Esophagus muscularis mucosa (tissue), 3 donors: ENCODE data around the gene MTOR.

Experiments
- CTCF ChIP-seq, 3 experiments: fragments of 200-600 bp in 2 of 3; fragments of 450-650 bp in 1 of 3; sonication (generic) in 2 of 3; IDR thresholded peaks; one replicate each; pipeline ENCODE4 v1.5.1; 2017 to 2019; ENCODE audit warnings: antibody characterized with exemption in 3 of 3, mild to moderate bottlenecking in 2 of 3, moderate library complexity in 1 of 3
- POLR2A ChIP-seq: fragments of 450-650 bp; IDR thresholded peaks from one replicate; pipeline ENCODE4 v1.6.1; 2017; ENCODE audit warnings: antibody characterized with exemption, moderate library complexity, mild to moderate bottlenecking, low read depth

GRCh38 chr1:11152755-11153154, 109.6 kb downstream of the MTOR start:
- TF ChIP-seq POLR2A = no peak
- no peak for TF ChIP-seq CTCF (IDR thresholded peaks at IDR 0.05)
